ENCODE results near the gene NHS. TPM values are rescaled to one million over a fixed set of nuclear protein-coding genes. Genes with fewer than 3 reads are reported as not detected.

Gene NHS
- total RNA-seq, 1 donor from 2014 or later, result 2.5 TPM

- Histone ChIP-seq H3K36me3 (no peaks in the 10 kb centered on the region), H3K27ac (no peak overlapping the region), H3K9me3 (no peaks in the 10 kb centered on the region), H3K4me3 (no peak overlapping the region), H3K27me3 (no peaks in the 10 kb centered on the region), H3K4me1 (peaks cover 24% of the 10 kb centered on the region)
- intact Hi-C loops (cut with DNase I), result no loop called here
- ATAC-seq (no peak), DNase-seq (no peak)
- TF ChIP-seq, protein P1, sequence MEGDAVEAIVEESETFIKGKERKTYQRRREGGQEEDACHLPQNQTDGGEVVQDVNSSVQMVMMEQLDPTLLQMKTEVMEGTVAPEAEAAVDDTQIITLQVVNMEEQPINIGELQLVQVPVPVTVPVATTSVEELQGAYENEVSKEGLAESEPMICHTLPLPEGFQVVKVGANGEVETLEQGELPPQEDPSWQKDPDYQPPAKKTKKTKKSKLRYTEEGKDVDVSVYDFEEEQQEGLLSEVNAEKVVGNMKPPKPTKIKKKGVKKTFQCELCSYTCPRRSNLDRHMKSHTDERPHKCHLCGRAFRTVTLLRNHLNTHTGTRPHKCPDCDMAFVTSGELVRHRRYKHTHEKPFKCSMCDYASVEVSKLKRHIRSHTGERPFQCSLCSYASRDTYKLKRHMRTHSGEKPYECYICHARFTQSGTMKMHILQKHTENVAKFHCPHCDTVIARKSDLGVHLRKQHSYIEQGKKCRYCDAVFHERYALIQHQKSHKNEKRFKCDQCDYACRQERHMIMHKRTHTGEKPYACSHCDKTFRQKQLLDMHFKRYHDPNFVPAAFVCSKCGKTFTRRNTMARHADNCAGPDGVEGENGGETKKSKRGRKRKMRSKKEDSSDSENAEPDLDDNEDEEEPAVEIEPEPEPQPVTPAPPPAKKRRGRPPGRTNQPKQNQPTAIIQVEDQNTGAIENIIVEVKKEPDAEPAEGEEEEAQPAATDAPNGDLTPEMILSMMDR (IDR thresholded peaks at IDR 0.05), result no peak
These were observed 150.3 kb downstream of the NHS start for GRCh38 chrX:17525266-17525665.

- intact Hi-C loops (cut with DNase I), result no loop called here
- H3K9me3 ChIP-seq, result no peaks in the 10 kb centered on the region
- no peak overlapping the region for H3K27ac ChIP-seq
- DNase-seq (no peak), ATAC-seq (no peak)
- no peak overlapping the region for H3K4me3 ChIP-seq
- H3K4me1 ChIP-seq, result peaks cover 24% of the 10 kb centered on the region
- no peaks in the 10 kb centered on the region for H3K36me3 ChIP-seq
- no peaks in the 10 kb centered on the region for H3K27me3 ChIP-seq
- TF ChIP-seq, protein P1 (IDR thresholded peaks at IDR 0.05), result no peak
These were observed 151.0 kb downstream of the NHS start for GRCh38 chrX:17525762-17526555.

GRCh38 chrX:17527135-17527701, 152.2 kb downstream of the NHS start:
- TF ChIP-seq, protein P1 (IDR thresholded peaks at IDR 0.05), result no peak
- peak; percentile 82 for DNase-seq
- Histone ChIP-seq H3K4me3 (no peak overlapping the region), H3K36me3 (no peaks in the 10 kb centered on the region), H3K27me3 (no peaks in the 10 kb centered on the region), H3K27ac (peak overlapping the region; percentile 70), H3K9me3 (no peaks in the 10 kb centered on the region), H3K4me1 (peaks cover 24% of the 10 kb centered on the region)
- intact Hi-C loops (cut with DNase I), result no loop called here
- ATAC-seq, result peak; percentile 91

- TF ChIP-seq, protein P1 (IDR thresholded peaks at IDR 0.05), result no peak
- DNase-seq (no peak), ATAC-seq (peak; percentile 56)
- H3K9me3 ChIP-seq, result no peaks in the 10 kb centered on the region
- H3K27me3 ChIP-seq, result no peaks in the 10 kb centered on the region
- peaks cover 24% of the 10 kb centered on the region for H3K4me1 ChIP-seq
- H3K36me3 ChIP-seq, result no peaks in the 10 kb centered on the region
- intact Hi-C loops (cut with DNase I), result no loop called here
- H3K4me3 ChIP-seq, result no peak overlapping the region
- peak overlapping the region; percentile 70 for H3K27ac ChIP-seq
These were observed 152.9 kb downstream of the NHS start for GRCh38 chrX:17527922-17528321.

GRCh38 chrX:17529151-17529745, 154.2 kb downstream of the NHS start:
- H3K27ac ChIP-seq, result no peak overlapping the region
- H3K4me1 ChIP-seq, result peaks cover 24% of the 10 kb centered on the region
- H3K9me3 ChIP-seq, result no peaks in the 10 kb centered on the region
- H3K36me3 ChIP-seq, result no peaks in the 10 kb centered on the region
- intact Hi-C loops (cut with DNase I), result no loop called here
- no peak for ATAC-seq
- no peak for DNase-seq
- H3K4me3 ChIP-seq, result no peak overlapping the region
- TF ChIP-seq, protein P1 (IDR thresholded peaks at IDR 0.05), result no peak
- H3K27me3 ChIP-seq, result no peaks in the 10 kb centered on the region

Data from upper lobe of right lung (tissue), 1 donor.